Measurements from ENCODE around the gene ASB10.

Gene ASB10

DNA sequence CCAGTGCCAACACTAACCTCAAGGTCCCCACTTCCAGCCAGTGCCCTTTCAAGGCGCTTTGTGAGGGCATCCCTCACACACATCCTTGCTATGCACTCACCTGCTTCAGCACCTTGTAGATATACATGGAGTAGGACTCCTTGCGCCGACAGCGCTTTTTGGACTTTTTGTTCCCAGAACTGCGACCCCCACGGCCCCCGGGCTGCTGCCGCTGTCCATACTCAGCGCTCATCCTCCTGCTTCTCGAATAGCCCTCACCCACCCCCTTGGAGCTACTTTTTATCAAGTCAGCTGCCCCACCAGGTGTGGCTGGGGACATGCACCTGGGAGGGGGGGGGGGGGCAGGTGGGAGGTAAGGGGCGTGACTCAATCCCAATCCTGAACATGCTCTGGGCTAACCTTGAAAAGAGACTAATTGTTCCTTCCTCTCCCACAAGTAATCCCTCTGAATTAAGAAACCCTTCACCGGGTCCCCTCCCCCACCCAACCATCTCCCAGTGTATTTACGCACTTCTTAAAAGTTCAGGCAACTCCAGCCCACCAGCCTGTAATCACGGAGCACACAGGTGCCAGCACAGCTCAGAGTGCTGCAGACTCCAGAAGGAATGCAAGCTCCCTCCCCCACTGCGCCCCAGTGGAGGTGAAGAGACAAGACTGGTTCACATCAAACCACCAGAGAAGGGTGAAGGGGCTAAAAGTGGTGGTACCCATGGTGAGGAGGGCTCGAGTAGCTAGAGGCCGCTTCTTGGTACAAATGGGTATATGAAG is 23.2 kb upstream of the ASB10 start, which contains the start of gene H2BK1:
Gene H2BK1 (minus strand): TSS at position 402 of the 768 bp plus-strand sequence. CDS start 170 bp downstream, at position 232.
- no peak for DNase-seq (ENCODE audit: low read depth)

- no peak for DNase-seq (ENCODE audit: low read depth)
Observed at GRCh38 chr7:151209588-151209987, 22.5 kb upstream of the ASB10 start.

DNA sequence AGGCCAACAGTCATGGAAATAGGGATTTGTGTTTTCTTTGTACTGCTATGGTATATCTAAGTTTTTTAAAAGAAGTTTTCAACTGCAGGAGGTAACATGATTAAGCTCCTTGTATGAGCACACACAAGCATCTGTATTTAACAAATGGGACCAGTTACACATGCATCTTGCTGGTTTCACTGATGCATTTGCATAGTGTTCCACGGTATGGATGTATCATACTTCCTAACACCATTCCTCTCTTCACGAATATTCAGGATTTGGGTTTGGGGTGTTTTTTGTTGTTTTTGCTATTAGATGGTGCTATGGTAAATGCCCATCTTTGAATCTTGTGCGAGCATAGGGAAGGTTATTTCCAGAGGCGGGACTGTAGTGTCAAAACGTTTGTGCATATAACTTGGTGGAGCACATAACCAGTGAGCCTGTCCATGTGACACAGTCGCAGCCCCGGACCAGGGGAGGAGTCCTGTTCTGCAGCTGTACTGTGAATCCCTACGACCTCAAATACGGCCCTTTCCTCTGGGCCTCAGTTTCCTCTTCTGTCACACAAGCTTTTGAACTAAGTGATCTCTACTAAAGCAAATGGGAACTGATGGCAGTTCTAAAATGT is 21.3 kb upstream of the ASB10 start:
- no peak for DNase-seq (ENCODE audit: low read depth)

GRCh38 chr7:151207804-151208203 is 20.8 kb upstream of the ASB10 start:
- DNase-seq (ENCODE audit: low read depth): no peak

- DNase-seq (ENCODE audit: low read depth): no peak
Observed at GRCh38 chr7:151207315-151207714, 20.3 kb upstream of the ASB10 start.

DNA sequence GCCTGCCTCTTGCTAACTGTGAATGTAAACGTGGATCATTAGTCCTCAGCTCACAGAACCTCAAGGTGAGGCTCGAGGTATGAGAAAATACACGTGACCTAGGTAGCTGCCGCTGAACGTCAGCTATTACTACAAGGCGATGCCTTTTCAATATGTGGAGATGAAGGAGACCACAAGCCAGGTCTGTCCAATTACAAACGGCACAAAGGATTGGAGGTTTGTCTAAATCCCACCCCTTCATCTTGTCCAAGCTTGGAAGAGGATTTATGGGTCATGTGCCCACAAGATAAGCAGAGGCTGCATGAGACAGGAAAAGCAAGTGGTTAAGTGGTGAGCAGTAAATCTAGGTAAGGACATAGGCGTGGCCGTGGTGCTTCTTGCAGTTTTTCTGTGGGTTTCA is 19.9 kb upstream of the ASB10 start:
- no peak for DNase-seq (ENCODE audit: low read depth)

DNA sequence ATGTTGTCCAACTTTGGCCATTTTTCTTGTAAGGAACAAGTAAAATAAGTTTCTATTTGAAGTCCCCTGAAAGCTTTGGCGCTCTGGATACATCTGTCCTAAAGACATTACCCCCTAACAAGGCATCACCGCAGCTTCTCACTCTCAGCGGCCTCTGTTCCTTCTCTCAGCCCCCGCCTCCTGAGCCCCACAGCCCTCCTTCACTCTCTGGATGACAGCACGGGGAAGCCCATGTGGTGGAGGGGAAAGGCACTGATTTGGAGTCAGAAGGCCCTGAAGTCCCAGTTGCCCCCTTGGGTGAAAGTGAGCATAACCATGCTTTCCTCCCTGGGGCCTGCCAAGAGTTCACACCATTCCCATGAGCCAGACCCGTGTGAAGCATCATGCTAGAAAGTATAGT is 18.7 kb upstream of the ASB10 start:
- DNase-seq (ENCODE audit: low read depth): no peak

DNA sequence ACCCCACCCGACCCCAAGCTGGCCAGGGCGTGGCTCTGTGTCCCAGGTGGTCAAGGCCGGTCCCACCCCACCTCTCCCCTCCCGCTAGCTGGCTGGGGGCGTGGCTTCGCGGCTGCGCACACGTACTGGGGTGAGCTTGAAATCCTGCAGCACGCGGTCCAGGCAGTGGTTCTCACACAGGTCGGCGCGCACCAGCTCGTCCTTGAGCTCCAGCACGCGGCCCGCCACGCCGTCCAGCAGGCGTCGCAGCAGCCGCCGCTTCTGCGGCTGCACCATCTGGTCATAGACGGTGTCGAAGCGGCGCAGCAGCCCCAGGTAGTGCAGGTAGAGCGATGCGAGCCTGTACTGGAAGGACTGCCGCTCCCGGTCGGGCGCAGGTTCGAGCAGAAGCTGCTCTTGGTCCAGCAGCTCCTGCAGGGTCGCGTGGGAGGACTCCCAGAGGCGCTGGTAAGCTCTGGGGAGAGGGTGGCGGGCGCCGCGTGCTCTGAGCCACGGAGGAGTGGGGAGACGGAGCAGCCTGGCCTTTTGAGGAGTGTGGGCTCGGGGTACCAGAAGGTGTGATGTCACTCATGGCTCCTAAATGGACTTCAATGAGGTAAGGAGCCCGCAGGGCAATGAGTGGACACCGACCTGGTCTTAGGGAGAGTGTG is 17.5 kb upstream of the ASB10 start:
- DNase-seq (ENCODE audit: low read depth): no peak

DNA sequence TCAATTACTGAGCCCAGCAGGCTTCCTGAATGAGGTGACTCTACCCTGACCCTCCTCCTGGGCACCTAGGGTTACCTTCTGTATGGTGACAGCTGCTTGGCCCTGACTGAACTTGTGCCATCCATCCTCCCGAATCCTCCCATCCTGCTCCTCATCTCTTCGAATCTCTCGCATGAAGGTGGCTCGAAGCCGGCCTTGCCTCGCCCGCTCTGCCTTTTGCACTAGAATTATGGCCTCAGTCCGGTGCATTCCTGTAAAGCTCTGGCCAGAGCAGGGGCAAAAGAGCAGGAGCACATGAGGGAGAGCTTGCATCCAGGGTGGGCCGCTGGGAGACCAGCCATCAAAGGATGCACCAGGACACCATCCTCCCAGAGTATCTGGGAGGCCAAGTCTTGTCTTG is 15.8 kb upstream of the ASB10 start:
- DNase-seq (ENCODE audit: low read depth): no peak

- DNase-seq (ENCODE audit: low read depth): no peak
Observed at GRCh38 chr7:151201751-151202150, 14.7 kb upstream of the ASB10 start.

DNA sequence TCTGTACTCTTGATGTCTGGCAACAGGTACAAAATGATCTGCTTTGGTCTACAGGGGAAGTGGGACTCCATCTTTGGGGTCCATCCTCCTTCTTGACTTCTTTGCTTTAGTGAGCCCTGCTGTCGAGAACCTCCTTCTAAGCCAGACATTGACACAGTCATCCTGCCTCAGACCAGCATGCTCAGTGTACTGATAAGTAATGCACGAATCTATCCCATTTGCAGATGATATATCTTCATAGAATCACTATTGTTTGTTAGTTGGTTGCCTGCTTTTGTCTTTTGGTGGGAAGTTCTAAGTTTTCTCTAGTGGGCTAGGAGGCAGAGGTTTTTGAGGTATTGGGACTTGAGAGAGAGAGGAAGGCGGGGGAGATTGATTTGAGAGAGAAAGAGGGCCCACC is 14.3 kb upstream of the ASB10 start:
- DNase-seq (ENCODE audit: low read depth): no peak

DNA sequence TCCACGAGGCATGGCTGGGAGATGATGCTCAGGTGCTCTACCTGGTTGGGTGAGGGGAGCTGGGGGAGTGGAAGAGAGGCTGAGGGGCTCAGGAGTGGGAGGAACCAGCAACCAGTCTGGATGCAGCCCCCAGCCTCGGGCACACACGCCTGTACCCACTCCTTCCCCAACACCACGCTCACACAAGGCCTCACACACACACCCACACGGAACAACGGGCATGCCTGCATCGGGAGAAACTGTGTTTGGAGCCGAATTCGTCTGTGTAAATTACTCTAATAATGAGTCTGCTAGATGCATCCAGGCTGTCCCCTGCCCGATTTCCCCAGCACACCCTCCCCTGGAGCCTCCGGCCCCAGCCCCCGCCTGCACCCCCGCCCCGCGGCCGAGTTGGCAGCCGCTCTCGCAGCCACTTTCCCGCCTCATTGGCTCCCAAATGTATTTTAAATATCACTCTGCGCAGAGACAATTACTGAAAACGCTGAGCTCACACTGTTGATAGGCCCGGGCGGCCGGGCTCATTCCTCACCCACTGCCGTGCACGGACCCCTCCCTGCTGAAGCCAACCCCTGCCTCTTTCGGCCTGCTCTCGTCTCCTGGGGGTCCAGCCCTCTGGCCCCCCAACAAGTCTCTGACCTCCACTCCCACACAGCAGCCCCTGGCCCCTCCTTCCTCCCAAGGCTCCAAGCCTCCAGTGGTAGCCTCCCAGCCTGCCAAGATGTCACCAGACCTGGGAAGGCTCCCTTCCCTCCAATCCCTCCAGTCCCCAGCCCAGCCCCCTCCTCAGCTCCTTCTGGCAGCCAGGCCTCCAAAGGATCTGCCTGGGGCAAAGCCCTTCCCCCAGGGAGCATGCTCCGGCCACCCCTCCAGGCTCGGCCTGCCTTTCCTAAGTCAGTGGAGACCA is 12.1 kb upstream of the ASB10 start:
- no peak for DNase-seq (ENCODE audit: low read depth)

DNA sequence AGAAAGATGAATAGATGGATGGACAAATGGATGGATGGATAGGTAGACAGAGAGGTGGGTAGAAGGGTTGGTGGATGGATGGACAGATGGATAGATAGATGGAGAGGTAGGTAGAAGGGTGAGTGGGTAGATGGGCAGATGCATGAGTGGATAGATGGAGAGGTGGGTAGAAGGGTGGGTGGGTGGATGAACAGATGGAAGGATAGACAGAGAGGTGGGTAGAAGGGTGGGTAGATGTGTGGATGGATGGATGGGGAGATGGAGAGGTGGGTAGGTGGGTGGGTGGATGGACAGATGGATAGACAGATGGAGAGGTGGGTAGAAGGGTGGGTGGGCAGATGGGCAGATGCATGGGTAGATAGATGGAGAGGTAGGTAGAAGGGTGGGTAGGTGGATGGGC is 10.9 kb upstream of the ASB10 start:
- DNase-seq (ENCODE audit: low read depth): no peak

DNA sequence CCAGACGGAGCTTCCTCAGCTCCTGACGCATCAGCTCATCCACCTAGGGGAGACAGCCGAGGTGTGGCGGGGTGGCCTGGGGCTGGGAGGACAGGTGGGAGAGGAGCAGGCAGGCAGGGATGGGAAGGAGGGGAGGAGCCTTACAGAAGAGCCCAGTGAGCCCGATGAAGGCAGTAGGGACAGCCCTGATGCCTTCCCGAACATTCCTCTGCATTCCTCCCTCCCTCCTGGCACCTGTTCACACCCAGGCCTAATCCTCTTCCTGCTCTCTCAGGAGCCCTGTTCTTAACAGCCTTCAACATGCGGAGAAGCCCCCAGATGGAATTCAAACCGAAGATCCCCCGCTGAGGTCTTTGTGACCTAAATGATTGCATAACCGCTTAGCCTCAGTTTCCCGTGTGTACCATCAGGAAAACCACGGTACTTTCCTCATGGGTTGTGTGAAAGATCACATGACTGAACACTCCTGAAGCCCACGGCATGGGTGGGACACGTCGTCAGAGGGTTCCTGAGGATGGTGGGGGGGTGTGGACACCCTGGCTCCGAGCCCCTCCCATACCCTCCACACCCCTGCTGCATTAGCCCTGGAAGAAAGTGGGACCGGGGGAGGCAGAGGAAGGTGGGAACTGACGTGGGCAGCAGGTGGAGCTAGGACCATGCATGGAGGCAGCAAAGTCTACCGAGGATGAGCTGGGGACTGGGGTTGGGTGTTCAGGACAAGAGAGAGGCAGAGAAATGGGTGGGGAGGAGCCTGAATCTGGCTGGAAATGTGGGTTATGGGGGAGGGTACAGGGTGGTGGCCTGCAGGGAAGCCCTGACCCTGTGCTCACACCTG is 8.8 kb upstream of the ASB10 start:
- DNase-seq (ENCODE audit: low read depth): no peak

DNA sequence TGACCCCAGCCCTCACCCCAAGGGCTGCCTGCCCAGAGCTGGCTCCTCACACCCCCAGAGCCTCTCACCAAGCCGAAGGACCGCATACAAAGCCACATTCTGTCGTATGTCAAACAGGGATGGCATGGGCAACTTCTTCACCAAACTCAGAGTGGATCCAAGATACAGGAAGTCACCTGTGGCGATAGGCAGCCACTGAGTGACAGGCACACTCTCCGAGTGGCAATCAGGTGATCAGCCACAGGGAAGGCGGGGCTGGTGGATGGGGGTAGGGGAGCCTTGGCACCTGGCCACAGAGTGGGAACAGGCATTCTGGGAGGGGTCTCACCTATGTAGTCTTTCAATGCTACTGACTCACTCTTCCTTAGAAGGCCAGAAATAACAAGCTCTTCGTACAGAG is 7.1 kb upstream of the ASB10 start:
- DNase-seq (ENCODE audit: low read depth): no peak

DNA sequence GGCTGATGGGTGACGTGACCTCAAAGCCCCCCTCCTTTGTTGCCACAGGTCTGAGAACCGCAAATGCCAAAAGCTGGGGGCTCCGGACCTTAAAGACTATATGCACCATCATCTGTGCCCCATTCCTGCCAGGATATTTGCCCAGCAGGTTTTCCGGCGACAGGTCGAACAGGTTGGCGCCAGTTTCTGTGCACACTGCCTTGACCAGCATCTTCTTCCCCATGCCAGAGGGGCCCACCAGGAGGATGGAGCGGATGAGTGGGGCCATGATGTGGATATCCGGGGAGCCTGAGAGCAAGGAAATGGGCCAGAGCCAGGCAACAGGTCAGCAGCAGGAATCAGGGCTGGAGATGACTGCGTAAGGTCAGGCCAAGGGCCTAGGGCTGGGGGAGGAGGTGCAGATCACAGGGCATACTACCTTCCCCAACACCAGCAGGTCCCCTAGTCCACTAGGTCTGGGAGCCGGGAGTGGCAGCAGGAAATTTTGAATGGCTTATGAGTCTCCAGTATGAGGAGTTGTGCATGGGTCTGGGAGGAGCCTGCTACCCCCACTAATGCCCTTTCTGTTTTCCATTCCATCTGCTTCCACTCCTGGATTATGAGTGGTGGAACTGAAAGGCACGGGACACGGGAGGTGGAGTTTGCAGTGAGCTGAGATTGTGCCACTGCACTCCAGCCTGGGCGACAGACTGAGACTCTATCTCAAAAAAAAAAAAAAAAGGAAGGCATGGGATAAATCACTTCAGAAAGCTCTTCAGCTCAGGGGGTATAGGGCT is 6.3 kb upstream of the ASB10 start:
- DNase-seq (ENCODE audit: low read depth): no peak

GRCh38 chr7:151192002-151192539 is 5.0 kb upstream of the ASB10 start:
- DNase-seq (ENCODE audit: low read depth): no peak

GRCh38 chr7:151191544-151191943 is 4.5 kb upstream of the ASB10 start:
- DNase-seq (ENCODE audit: low read depth): no peak

GRCh38 chr7:151189038-151189437 is 2.0 kb upstream of the ASB10 start:
- no peak for DNase-seq (ENCODE audit: low read depth)

DNA sequence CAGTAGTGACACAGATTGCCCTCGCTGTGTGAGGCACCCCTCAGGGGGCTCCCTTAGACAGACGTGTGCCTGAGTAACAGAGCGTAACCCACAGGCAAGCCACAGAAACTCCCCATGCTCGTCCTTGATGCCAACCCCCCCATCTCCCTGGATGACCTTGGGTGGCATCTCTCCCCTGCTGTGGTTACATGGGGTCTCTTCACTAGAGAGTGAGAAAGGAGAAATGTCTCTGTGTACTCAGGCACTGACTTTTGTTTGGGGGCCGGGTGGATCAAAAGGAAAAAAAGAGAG is 1.1 kb upstream of the ASB10 start:
- DNase-seq (ENCODE audit: low read depth): no peak
